Activated CD8-positive, alpha-beta T cell treated with anti-CD3 and anti-CD28 coated beads, Interleukin-2, amount 10 ng/mL, durations not matched to agents 7 days and 5 days (primary cell): ENCODE data around the gene RNU6-8. TPM values are rescaled to one million over a fixed set of nuclear protein-coding genes. Genes with fewer than 3 reads are reported as not detected.

ENCODE experiments used
- ATAC-seq: fragments of 150-1000 bp; cut with Tn5 transposase; one replicate; pipeline ENCODE4 v1.10.0; 2021; ENCODE audit warnings: moderate library complexity
- CTCF ChIA-PET: fragments of 350-600 bp; sonication (Branson Sonifier 250); formaldehyde crosslinking; loops from one replicate; lab custom pipeline; 2021; ENCODE audit warnings: antibody characterized with exemption; lab: Charles Lee
- POLR2A ChIA-PET: fragments of 350-600 bp; sonication (Branson Sonifier 250); formaldehyde crosslinking; loops from one replicate; lab custom pipeline; 2021; ENCODE audit warnings: antibody characterized with exemption; lab: Charles Lee
- DNase-seq: peaks from one replicate; pipeline ENCODE4 v3.0.0-alpha.2; 2020
- H3K27ac Mint-ChIP-seq: one replicate; pipeline ENCODE4 v1.8.0; 2021; ENCODE audit warnings: mild to moderate bottlenecking, mixed read lengths
- H3K27me3 Mint-ChIP-seq: one replicate; pipeline ENCODE4 v1.8.0; 2021; ENCODE audit warnings: low read depth, mixed read lengths
- H3K36me3 Mint-ChIP-seq: one replicate; pipeline ENCODE4 v1.8.0; 2021; ENCODE audit warnings: low read depth, mixed read lengths
- H3K4me1 Mint-ChIP-seq: one replicate; pipeline ENCODE4 v1.8.0; 2021; ENCODE audit warnings: low read depth, mixed read lengths
- H3K4me3 Mint-ChIP-seq: one replicate; pipeline ENCODE4 v1.8.0; 2021; ENCODE audit warnings: mild to moderate bottlenecking, mixed read lengths
- H3K9me3 Mint-ChIP-seq: one replicate; pipeline ENCODE4 v1.8.0; 2022; ENCODE audit warnings: mixed read lengths; ENCODE audit not compliant: insufficient read depth
- total RNA-seq, 2 experiments: library from RNA; stranded (reverse); gene quantifications; one replicate each; pipeline ENCODE4 v1.2.3, GENCODE V29; 2021

Gene RNU6-8
- total RNA-seq, 2 experiments from 2014 or later: not detected

DNA sequence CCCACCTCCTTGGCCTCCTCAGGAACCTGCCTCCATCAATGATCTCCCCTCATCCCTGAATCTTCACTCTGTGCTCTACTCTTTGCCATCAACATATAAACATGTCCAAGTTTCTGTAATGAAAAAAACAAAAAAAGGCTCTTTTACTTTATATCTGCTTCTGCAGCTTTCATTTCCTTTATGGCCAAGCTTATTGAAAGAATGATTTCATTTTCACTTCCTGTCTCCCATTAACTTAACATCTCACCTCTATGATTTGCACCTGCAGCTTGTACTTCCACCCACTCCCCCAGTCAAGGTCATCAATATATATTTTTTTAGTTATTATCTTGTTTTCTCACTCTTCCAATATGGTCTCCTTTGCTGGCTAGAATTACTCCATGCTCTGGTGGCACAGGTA is 16.8 kb downstream of the RNU6-8 start:
- H3K4me3 Mint-ChIP-seq: no peak overlapping the region
- DNase-seq: no peak
- H3K27ac Mint-ChIP-seq: no peak overlapping the region
- H3K36me3 Mint-ChIP-seq: peaks cover 1% of the 10 kb centered on the region
- peaks cover 2% of the 10 kb centered on the region for H3K27me3 Mint-ChIP-seq
- no peak for ATAC-seq
- POLR2A ChIA-PET: no interaction called here
- CTCF ChIA-PET: no interaction called here
- H3K4me1 Mint-ChIP-seq: peaks cover 6% of the 10 kb centered on the region
- peaks cover 10% of the 10 kb centered on the region for H3K9me3 Mint-ChIP-seq

DNA sequence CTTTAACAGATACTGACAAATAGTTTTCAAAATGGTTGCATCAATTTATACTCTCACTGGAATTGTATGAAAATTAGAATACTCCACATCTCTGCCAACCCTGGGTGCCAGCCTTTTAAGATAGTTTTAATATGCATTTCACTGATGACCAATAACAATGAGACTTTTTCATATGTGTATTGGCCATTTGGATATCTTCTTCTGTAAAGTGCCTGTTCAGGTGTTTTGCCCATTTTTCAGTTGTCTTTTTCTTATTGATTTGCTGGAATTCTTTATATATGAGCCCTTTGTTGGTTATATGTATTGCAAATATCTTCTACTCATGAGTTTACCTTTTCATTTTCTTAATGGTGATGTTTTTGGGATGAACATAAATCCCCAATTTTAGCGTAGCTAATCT is 18.0 kb downstream of the RNU6-8 start:
- CTCF ChIA-PET: no interaction called here
- H3K27ac Mint-ChIP-seq: no peak overlapping the region
- H3K27me3 Mint-ChIP-seq: no peaks in the 10 kb centered on the region
- H3K9me3 Mint-ChIP-seq: peaks cover 10% of the 10 kb centered on the region
- DNase-seq (no peak), ATAC-seq (no peak)
- H3K4me1 Mint-ChIP-seq: peaks cover 6% of the 10 kb centered on the region
- H3K4me3 Mint-ChIP-seq: no peak overlapping the region
- POLR2A ChIA-PET: no interaction called here
- peaks cover 1% of the 10 kb centered on the region for H3K36me3 Mint-ChIP-seq

DNA sequence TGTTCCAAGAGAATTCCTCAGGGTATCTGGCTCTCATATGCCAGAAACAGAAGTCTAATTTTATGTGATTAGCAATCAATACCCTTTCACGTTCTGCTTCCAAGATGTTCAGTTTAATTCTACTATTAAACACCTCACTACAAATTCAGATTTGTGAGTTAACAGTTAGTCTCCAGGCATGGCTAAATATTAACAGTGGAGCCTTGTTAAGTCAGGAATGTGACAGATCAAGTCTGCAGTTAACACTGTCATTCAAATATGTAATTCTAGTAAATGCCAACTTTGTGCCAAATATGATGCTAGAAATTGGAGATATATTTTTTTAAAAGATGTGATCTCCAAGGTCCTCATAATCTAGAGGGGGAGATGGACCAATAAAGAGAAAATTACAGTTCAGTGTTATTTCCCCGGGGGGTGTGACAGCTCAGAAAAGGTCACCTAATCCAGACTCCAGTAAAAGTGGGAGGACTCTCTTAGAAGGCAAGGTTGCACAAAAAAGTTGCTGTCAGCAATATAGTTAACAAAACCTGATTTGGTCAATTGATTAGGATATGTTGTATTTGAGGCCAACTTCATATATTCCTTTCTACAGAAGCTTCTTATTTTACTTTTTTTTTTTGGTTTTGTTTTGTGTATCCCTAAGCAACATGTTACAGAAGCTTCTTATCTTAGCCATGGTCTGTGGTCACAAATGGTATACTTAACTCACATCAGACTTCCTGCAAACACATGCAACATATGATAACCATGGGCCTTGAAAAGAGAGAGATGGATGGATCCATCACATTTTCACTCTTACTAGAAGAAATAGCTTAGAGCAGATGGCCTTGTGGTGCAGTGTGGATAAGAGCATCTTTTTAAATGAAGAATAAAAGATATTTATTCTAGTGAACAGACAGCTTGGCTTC is 19.7 kb downstream of the RNU6-8 start:
- ATAC-seq (no peak), DNase-seq (no peak)
- CTCF ChIA-PET: no interaction called here
- H3K27me3 Mint-ChIP-seq: peaks cover 6% of the 10 kb centered on the region
- H3K36me3 Mint-ChIP-seq: peaks cover 1% of the 10 kb centered on the region
- H3K27ac Mint-ChIP-seq: no peak overlapping the region
- POLR2A ChIA-PET: interaction anchor here (0.6 kb wide), 1 partner anchor 20 kb away, joined by 3 read pairs; no protein-coding TSS in a partner anchor
- peaks cover 5% of the 10 kb centered on the region for H3K4me1 Mint-ChIP-seq
- no peak overlapping the region for H3K4me3 Mint-ChIP-seq
- H3K9me3 Mint-ChIP-seq: peaks cover 15% of the 10 kb centered on the region

DNA sequence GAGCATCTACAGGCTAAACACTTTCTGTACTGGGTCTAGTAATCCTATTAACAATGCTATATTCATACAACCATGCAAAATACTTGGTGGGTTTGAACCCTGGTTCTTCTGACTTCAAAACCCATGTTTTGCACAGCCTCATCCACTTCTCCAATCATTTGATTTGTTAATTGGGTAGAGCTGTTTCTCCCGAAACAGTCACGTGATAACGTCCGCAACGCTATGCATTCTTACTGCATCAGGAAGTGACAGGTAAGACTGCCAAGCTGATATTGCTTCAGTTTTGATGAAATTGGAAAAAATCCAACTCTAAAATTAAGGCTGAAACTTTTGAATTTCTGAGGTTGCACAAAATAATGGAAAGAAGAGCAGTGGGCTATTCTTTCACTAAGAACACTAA is 31.6 kb downstream of the RNU6-8 start:
- ChIA-PET POLR2A (no interaction called here), CTCF (no interaction called here)
- no peak for DNase-seq
- no peaks in the 10 kb centered on the region for H3K36me3 Mint-ChIP-seq
- H3K27ac Mint-ChIP-seq: no peak overlapping the region
- no peaks in the 10 kb centered on the region for H3K9me3 Mint-ChIP-seq
- H3K27me3 Mint-ChIP-seq: peaks cover 6% of the 10 kb centered on the region
- H3K4me1 Mint-ChIP-seq: no peaks in the 10 kb centered on the region
- no peak for ATAC-seq
- H3K4me3 Mint-ChIP-seq: no peak overlapping the region

DNA sequence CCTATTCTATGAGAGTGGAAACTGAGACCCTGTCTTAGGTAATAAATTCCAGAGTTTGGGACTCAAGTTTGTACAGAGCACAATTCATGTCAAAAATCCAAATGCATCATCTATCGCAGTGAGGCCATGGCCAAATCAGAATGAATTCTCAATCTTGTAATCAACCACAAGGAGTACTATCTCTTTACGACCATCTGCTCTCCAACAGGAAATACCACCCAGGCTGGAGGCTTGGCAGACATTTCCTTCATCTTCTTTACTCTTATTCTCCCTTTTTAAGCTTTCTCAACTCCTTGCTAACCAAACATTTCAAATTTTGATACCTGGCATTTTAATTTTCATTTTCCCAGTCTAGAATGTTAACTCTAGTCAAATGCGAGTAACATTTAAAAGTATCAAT is 33.9 kb downstream of the RNU6-8 start:
- Mint-ChIP-seq H3K27ac (no peak overlapping the region), H3K36me3 (no peaks in the 10 kb centered on the region), H3K27me3 (peaks cover 2% of the 10 kb centered on the region), H3K4me3 (no peak overlapping the region), H3K9me3 (no peaks in the 10 kb centered on the region), H3K4me1 (no peaks in the 10 kb centered on the region)
- POLR2A ChIA-PET: no interaction called here
- ATAC-seq: no peak
- no peak for DNase-seq
- CTCF ChIA-PET: no interaction called here

DNA sequence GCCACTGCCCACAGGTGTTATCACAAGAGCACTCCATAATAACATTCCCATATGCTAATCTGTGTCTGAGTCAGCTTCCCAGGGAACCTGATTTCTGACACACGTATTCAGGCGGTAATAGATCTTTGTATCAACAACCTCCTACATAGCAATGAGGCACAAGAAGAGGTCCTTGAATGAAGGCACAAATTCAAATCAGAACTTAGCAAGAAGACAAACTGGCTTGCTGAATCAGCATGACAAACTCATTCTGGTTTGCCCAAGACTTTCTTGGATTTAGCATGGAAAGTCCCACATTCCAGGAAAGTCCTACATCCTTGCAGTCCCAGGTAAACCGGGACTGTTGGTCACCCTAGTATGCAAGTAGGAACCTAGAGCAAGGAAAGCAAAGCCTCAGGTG is 35.2 kb downstream of the RNU6-8 start:
- H3K4me1 Mint-ChIP-seq: no peaks in the 10 kb centered on the region
- H3K27ac Mint-ChIP-seq: no peak overlapping the region
- DNase-seq (no peak), ATAC-seq (no peak)
- H3K27me3 Mint-ChIP-seq: no peaks in the 10 kb centered on the region
- ChIA-PET POLR2A (no interaction called here), CTCF (no interaction called here)
- no peaks in the 10 kb centered on the region for H3K36me3 Mint-ChIP-seq
- H3K4me3 Mint-ChIP-seq: no peak overlapping the region
- no peaks in the 10 kb centered on the region for H3K9me3 Mint-ChIP-seq

DNA sequence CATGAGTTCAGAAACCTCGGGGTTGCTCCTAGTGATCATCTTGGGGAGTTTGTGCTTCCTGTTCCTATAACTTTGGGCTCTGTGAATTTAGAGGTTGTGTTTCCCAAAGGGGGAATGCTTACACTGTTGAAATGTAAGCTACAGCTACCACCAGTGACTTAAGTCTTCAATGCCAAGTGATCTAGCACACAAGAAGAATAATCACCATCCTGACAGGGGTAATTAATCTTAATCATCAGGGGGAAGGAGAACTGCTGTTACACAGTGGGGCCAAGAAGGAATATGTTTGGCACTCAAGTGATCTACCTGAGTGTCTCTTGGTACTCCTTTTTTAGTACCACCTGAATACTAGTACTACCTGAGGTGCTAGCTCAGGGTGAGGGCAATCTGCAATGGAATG is 36.1 kb downstream of the RNU6-8 start:
- POLR2A ChIA-PET: no interaction called here
- CTCF ChIA-PET: no interaction called here
- no peaks in the 10 kb centered on the region for H3K36me3 Mint-ChIP-seq
- ATAC-seq (no peak), DNase-seq (no peak)
- H3K9me3 Mint-ChIP-seq: no peaks in the 10 kb centered on the region
- H3K27me3 Mint-ChIP-seq: no peaks in the 10 kb centered on the region
- no peak overlapping the region for H3K4me3 Mint-ChIP-seq
- no peaks in the 10 kb centered on the region for H3K4me1 Mint-ChIP-seq
- H3K27ac Mint-ChIP-seq: no peak overlapping the region

DNA sequence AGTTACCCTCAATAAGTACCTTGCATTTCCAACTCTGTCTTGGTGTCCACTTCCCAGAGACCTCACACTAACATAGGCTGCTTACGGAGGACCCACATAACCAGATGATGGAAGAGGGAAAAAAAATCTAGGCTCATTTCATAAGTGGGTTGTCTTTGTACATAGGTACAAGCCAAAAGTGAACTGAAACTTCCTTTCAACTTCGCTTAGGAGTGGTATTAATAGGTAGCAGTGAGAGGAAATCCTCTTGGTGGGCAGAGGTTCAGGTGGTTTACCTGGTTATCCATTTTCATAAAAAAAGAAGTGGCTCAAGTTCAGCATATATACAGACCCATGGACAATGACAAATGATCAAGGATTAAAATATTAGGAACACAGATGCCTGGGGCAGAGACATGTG is 37.0 kb downstream of the RNU6-8 start:
- no peak for ATAC-seq
- no peaks in the 10 kb centered on the region for H3K9me3 Mint-ChIP-seq

More for the DNA sequence above, 37.0 kb downstream of the RNU6-8 start:
- ChIA-PET POLR2A (no interaction called here), CTCF (no interaction called here)
- Mint-ChIP-seq H3K4me1 (no peaks in the 10 kb centered on the region), H3K27ac (no peak overlapping the region), H3K4me3 (no peak overlapping the region), H3K27me3 (no peaks in the 10 kb centered on the region), H3K36me3 (no peaks in the 10 kb centered on the region)
- DNase-seq: no peak

Other genes with a start within 250 kb of the RNU6-8 start
- gene ARHGAP5, start 126.0 kb downstream of the RNU6-8 start, total RNA-seq: 10 to 100 TPM; 29.1 to 29.5 TPM
- not detected for gene RNU6-7, start 1.2 kb downstream of the RNU6-8 start, total RNA-seq
- gene AKAP6, start 126.0 kb upstream of the RNU6-8 start, total RNA-seq: 1 to 10 TPM in 1 of 2 experiments, under 1 TPM in 1; 0.83 to 1.7 TPM